Right atrium auricular region (tissue), 2 donors: ENCODE measurements around the gene FAM204A. TPM values are rescaled to one million over a fixed set of nuclear protein-coding genes. Genes with fewer than 3 reads are reported as not detected.

Experiments
- DNase-seq: peaks from one replicate; pipeline ENCODE4 v3.0.0-alpha.2; 2019; ENCODE audit warnings: low spot score
- H3K27ac ChIP-seq, 2 donors: fragments of 200-600 bp; sonication (generic); 1 replicate in 1 of 2; 2 replicates in 1 of 2; pipeline ENCODE4 v1.5.1; 2016 to 2019
- H3K27me3 ChIP-seq, 2 donors: fragments of 200-600 bp; sonication (generic); one replicate each; pipeline versions ENCODE4 v1.5.1 to v1.6.0; 2017 to 2019
- H3K36me3 ChIP-seq: fragments of 200-600 bp; sonication (generic); one replicate; pipeline ENCODE4 v1.5.1; 2016
- H3K4me1 ChIP-seq, 2 donors: fragments of 200-600 bp; sonication (generic); one replicate each; pipeline versions ENCODE4 v1.5.1 to v1.6.0; 2017 to 2019
- H3K4me3 ChIP-seq, 2 donors: fragments of 200-600 bp; sonication (generic); 1 replicate in 1 of 2; 2 replicates in 1 of 2; pipeline ENCODE4 v1.5.1; 2017 to 2019; ENCODE audit warnings: mild to moderate bottlenecking in 1 of 2, moderate library complexity in 1 of 2
- H3K9me3 ChIP-seq, 2 donors: fragments of 200-600 bp; sonication (generic); one replicate each; pipeline ENCODE4 v1.5.1; 2019
- total RNA-seq, 2 donors: library from RNA; depleted of rRNA; stranded (reverse); fragments of >200 nt; gene quantifications; one replicate each; pipeline ENCODE4 v1.1.0, GENCODE V29; 2016
- TF ChIP-seq, protein P1 (sequence below), 2 donors: fragments of 200-600 bp; sonication (generic); IDR thresholded peaks; one replicate each; pipeline ENCODE4 v1.5.1; 2019; ENCODE audit warnings: antibody characterized with exemption in 2 of 2

The FAM204A gene
- total RNA-seq, 2 donors from 2014 or later = 35.8 to 63.6 TPM

DNA sequence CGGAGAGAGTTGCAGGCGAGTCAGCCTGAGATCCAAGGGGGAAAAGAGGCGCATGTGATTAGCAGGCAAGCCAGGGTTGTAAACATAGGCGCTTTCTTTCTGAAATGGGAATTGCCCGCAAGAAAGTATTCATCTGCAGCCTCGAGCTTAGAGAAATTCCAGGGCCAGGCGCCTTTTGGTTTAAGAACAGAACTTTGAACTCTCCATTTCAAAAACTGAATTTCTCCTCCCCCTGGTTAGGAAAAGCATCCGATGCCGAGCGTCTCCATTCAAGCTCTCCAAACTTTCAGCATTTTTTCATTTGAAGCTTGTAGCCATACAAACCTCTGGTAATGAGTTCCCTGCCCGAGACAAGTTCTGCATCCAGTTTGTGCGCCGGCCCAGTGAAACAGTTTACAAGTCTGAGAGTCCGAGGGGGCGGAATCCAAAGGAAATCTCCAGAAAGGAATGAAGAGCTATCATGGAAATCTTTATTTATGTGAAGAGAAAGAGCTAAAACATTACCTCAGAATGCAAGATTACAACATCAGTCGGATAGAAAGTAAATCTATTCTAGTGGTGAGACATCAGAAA is 69.9 kb downstream of the FAM204A start:
- peak; percentile 60 for DNase-seq
- peak overlapping the region in 1 of 2 donors; percentile 22 for H3K4me3 ChIP-seq
- no peaks in the 10 kb centered on the region for H3K4me1 ChIP-seq
- TF ChIP-seq, protein P1, sequence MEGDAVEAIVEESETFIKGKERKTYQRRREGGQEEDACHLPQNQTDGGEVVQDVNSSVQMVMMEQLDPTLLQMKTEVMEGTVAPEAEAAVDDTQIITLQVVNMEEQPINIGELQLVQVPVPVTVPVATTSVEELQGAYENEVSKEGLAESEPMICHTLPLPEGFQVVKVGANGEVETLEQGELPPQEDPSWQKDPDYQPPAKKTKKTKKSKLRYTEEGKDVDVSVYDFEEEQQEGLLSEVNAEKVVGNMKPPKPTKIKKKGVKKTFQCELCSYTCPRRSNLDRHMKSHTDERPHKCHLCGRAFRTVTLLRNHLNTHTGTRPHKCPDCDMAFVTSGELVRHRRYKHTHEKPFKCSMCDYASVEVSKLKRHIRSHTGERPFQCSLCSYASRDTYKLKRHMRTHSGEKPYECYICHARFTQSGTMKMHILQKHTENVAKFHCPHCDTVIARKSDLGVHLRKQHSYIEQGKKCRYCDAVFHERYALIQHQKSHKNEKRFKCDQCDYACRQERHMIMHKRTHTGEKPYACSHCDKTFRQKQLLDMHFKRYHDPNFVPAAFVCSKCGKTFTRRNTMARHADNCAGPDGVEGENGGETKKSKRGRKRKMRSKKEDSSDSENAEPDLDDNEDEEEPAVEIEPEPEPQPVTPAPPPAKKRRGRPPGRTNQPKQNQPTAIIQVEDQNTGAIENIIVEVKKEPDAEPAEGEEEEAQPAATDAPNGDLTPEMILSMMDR (IDR thresholded peaks at IDR 0.05) = no peak
- H3K9me3 ChIP-seq = no peaks in the 10 kb centered on the region
- peak overlapping the region in 1 of 2 donors; percentile 3 for H3K27ac ChIP-seq
- H3K27me3 ChIP-seq = no peaks in the 10 kb centered on the region
- H3K36me3 ChIP-seq = no peaks in the 10 kb centered on the region

DNA sequence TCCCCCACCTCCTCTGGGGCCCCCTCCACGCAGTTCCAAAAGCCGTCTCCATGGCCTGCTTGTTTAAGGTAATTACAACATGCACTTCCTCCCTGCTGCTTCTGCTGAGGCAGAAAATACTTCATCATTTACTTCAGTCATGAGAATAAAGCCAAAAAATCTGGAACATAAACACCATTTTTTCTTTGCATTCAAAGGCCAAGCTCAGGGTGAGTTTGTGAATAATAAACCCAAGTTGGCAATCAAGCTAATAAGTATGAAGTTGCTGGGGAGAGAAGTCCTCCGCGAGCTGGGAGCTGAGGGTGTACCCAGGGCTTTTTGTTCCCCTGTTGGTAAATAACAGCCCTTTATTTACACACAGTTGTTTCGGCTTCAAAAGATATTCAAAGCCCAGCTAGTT is 70.5 kb downstream of the FAM204A start:
- H3K27ac ChIP-seq = peak overlapping the region in 1 of 2 donors; percentile 3
- no peak for DNase-seq
- TF ChIP-seq, protein P1 (IDR thresholded peaks at IDR 0.05) = no peak
- H3K27me3 ChIP-seq = no peaks in the 10 kb centered on the region
- no peaks in the 10 kb centered on the region for H3K36me3 ChIP-seq
- no peaks in the 10 kb centered on the region for H3K4me1 ChIP-seq
- H3K4me3 ChIP-seq = peak overlapping the region in 1 of 2 donors; percentile 22
- no peaks in the 10 kb centered on the region for H3K9me3 ChIP-seq

DNA sequence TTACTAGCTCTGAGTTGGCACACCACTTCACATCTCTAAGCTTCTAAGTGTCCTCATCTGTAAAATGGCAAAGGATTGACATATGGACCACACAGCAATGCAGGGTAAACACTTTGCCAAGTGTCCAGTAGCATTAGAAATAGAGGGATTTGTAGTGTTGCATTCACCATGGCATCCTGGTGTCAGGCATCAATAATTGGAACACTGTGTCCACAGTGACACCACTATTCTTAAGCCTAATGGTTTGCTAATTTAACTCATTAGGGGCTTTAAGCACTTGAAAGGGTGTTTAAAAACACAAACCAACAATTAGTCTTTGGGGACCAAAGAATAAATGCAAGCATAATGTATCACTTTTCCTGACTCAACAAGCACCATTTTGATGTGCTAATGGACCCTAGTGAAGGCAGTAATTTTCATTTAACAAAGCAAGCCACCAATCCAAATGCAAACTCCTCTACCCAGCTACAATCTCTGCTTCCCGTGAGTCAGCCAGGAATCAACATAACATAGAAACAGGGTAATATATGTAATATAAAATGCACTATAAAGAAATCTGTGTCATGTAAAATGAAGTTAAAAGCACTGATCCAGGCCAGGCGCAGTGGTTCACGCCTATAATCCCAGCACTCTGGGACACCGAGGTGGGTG is 75.9 kb downstream of the FAM204A start:
- no peaks in the 10 kb centered on the region for H3K4me1 ChIP-seq
- TF ChIP-seq, protein P1 (IDR thresholded peaks at IDR 0.05) = no peak
- no peak overlapping the region for H3K27ac ChIP-seq
- no peaks in the 10 kb centered on the region for H3K9me3 ChIP-seq
- no peak for DNase-seq
- H3K36me3 ChIP-seq = no peaks in the 10 kb centered on the region
- no peak overlapping the region for H3K4me3 ChIP-seq
- no peaks in the 10 kb centered on the region for H3K27me3 ChIP-seq

DNA sequence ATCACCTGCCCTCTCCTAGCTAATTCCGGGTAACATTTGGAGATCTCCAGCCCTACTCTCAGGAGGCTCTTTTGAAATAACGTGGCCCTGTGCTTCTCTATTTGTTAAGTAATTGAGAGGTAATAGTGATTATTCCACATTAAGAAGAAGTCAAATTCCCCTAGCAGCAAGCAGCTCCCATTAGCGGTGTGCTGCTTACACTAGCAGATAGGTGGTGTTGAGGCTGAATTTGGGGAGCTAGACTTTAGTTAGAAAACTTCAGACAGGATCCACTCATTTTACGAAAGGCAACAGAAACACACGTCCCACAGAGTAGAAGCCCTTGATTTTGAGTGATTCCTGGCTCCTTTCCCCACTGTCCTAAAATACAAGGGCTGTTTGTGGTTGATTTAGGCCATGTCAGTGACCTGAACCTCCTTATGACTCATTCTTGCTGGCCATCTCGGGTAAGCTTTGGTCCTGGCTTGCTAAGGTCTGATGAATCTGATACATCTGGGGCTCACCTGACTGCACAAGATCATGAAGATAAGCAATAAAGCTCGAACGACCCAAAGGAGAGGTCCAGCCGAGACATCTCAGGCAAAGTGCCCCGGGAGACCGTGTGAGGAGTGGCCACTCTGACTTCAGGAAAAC is 77.2 kb downstream of the FAM204A start:
- Histone ChIP-seq H3K36me3 (no peaks in the 10 kb centered on the region), H3K4me3 (no peak overlapping the region), H3K4me1 (no peaks in the 10 kb centered on the region), H3K9me3 (no peaks in the 10 kb centered on the region), H3K27ac (no peak overlapping the region), H3K27me3 (no peaks in the 10 kb centered on the region)
- DNase-seq = no peak
- TF ChIP-seq, protein P1 (IDR thresholded peaks at IDR 0.05) = no peak

DNA sequence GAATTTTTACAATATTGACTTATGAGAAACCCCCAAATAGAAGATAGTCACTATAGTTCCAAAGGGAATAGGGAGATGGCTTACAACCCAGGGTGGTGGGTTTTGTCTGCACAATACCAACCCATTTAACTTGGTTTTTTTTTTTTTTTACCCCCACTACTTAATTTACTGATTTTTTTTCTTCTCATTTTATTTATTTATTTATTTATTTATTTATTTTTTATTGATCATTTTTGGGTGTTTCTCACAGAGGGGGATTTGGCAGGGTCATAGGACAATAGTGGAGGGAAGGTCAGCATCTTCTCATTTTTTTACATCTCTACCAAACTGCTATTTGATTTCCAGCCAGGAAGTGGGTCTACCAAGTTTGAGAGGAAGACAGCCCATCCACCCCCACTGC is 77.9 kb downstream of the FAM204A start:
- Histone ChIP-seq H3K27ac (no peak overlapping the region), H3K27me3 (no peaks in the 10 kb centered on the region), H3K4me1 (no peaks in the 10 kb centered on the region), H3K36me3 (no peaks in the 10 kb centered on the region), H3K9me3 (no peaks in the 10 kb centered on the region), H3K4me3 (no peak overlapping the region)
- TF ChIP-seq, protein P1 (IDR thresholded peaks at IDR 0.05) = no peak
- no peak for DNase-seq
